RPMI7951 (cell line): ENCODE results near the gene NPC2. TPM values are rescaled to one million over a fixed set of nuclear protein-coding genes. Genes with fewer than 3 reads are reported as not detected.
"Not testable (repeated sequence)": the region's sequence is repeated elsewhere in the genome, so short reads cannot be mapped to it uniquely, and the experiment has no call there.

Experiments
- DNase-seq: peaks from one replicate; pipeline ENCODE4 v3.0.0-alpha.2; 2012; ENCODE audit warnings: low read depth
- total RNA-seq: library from RNA; depleted of rRNA; stranded (reverse); fragments of >200 nt; shearing (Covaris generic); gene quantifications from 2 replicates; pipeline ENCODE4 v1.2.3, GENCODE V29; 2014; rRNA removed

Gene NPC2
- 358 and 402 TPM in 2 replicates for total RNA-seq

DNA sequence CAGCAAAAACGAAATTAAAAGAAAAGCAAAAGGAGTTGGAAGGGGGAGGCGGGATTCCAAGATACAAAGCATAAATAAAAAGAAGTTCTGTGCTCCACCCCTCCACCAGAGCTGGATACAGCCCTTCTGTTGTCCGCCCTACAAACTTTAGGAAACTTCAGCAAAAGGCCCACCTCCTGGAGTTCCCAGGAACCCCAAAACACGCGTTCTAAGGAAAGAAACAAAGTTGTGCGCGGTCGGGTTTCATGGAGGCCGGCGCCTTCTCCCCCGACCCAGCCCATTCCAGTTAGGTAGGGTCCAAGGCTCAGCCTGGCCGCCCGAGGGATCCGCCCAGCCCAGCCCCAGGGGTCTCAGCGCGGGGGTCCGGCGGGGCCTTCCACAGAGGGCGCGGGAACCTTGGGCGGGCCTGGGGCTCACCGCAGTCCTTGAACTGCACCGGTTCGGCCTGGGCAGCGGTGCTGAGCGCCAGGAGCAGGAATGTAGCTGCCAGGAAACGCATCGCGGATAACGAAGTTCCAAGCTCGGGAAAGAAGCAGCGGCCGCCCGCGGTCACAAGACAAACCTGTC, at the start of gene NPC2:
Gene NPC2, minus strand, starts transcription at position 530 of the 567 bp plus-strand sequence. Its CDS starts 31 bp downstream, at position 499.
- DNase-seq: no peak

DNA sequence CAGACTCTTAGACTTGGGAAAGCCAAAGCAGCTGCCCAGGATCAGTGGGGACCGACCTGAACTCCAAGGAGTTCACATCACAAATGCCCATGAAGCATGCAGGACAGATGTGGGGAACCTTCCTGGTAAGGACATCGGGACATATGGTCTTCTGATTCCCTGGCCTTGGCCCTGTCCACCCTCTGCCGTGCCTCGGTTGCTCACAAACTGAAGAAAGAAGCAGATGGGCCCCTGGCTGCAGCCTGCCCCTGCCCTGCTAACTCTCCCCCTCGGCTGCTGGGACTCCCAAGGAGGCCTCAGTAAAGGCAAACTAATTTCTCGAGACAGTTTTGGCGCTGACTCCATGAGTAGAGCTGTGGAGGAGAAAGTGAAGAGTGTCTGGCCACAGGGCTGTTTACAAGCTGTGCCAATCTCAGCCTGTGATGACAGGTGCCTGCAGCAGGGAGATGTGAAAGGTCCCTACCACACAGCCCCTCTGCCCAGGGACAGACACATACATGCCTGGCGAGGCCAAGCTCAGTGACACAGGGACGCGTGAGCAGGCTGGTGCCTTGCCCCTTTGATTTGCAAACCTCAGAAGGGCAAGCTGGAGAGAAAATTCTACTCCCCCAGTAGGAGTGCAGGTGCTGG, 49.1 kb upstream of the NPC2 start:
- no peak for DNase-seq

GRCh38 chr14:74541225-74541624, 48.1 kb upstream of the NPC2 start:
- no peak for DNase-seq

DNA sequence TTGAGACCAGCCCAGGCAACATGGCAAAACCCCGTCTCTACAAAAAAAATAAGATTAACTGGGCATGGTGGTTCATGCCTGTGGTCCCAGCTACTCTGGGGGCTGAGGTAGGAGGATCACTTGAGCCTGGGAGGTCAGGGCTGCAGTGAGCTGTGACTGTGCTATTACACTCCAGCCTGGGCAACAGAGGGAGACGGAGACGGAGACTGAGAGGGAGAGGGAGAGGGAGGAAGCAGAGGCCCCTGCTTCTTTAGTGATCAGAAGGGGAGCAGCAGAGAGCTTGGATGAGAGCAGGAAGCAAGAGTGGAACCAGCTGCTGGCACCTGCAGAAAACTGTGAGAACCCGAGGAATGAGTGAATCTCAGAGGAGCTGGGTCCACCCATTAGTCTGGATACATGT, 46.4 kb upstream of the NPC2 start:
- DNase-seq: no peak

DNA sequence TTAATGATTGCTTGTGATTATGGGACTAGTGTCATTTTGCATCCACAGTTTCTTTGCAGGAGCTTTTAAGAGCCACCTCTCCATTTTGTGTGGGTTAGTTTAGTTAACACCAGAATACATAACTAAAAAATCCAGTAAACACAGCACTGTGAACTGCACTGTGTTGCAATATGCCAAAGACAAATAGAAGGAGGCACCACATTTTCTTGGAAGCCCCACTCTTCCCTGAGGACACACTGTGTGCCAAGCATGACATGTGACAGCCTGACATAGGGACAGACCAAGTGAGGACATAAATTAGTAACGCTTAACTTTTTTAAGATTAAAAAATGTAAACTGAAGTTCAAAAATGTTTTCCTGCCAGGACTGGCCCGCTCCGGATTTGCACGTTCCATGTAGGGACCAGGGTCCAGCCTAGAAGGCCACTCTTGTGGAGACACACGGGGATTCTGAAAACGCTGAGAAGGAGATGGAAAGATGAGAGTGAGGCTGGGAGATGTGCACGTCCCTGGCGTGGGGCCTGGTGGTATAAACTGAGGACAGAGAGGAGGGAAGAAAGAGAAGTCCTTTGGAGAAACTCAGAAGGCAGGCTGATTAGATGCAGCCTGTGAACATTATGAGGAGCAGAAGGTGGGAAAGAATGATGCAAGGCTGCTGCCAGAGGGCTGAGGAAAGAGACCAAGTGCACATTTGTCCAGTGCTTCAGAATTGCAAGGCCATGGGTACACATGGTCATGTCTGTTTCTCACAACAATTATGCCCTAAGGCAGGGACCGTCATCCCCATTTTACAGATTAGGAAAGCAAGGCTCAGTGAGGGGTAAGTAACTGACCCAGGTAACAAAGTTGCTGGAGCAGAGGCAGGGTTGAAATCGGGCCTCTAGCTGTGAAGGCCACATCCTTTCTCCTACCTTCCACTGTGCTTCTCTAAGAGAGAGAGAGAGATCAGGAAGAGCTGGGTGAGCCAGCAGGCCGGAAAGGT, 45.6 kb upstream of the NPC2 start:
- DNase-seq: no peak

GRCh38 chr14:74536336-74536735, 43.2 kb upstream of the NPC2 start:
- not testable (repeated sequence) for DNase-seq

DNA sequence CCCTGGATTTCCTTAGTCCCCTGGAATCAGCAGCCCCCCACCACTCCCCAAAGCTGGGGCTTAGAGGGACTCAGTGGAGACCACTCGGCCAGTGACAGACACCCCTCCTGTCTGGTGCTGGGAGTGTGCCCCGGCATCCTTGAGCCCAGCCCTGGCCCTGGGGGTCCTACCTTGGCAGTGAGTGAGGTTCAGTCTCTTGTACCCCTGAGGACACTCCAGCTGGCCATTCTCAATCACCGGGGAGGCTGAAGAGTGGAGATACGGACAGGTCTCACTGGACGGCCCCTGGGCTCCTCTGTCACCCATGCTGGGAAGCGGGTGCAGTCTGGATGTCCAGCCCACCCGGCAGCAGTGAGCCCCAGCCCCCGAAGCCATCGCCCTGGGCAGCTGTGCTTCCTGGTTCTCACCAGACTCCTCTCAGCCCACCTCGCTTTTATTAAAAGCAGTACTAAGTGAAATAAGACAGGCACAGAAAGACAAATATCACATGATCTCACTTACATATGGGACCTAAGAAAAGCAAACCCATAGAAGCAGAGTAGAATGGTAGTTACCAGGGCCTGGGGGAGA, 42.7 kb upstream of the NPC2 start:
- DNase-seq: no peak

- DNase-seq: no peak
Measured at GRCh38 chr14:74533576-74533975, 40.5 kb upstream of the NPC2 start.

DNA sequence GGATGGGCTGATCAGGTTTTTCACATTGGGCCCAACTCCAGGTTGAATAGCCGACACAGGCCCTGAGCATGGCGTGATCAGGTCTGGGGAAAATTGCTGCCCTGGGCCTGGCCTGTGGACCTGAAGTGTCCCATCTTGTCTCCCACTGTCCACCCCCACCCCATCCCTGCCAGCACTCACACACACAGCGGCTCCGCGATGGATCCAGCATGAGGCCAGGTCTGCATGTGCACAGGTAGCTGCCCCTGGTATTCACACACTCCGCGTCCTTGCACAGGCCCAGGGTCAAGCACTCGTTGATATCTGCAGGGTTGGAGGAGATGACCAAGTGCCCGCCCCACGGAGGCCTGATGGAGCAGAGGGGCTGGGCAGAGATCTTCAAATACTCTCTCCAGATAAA, 39.1 kb upstream of the NPC2 start:
- no peak for DNase-seq

DNA sequence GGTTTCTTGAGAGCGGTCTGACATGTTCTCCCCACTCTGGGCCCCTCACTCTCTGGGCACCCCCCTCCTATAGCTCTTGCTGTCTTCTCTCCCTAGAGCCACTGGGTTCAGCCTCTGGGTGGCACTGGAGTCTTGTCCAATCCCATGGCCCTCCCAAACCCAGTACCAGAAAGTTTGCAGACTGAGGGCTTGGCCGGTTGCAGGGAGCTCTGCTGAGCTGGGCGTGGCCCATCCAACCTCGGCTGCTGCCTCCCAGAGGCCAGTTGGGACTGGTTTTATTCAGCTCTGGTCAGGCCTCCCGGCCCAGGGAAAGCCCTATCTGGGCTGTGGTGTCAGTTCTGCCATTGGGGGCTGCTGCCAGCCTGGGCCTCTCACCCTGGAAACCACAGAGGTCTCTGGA, 38.4 kb upstream of the NPC2 start:
- peak; percentile 58 for DNase-seq

- no peak for DNase-seq
Measured at GRCh38 chr14:74531006-74531405, 37.9 kb upstream of the NPC2 start.

DNA sequence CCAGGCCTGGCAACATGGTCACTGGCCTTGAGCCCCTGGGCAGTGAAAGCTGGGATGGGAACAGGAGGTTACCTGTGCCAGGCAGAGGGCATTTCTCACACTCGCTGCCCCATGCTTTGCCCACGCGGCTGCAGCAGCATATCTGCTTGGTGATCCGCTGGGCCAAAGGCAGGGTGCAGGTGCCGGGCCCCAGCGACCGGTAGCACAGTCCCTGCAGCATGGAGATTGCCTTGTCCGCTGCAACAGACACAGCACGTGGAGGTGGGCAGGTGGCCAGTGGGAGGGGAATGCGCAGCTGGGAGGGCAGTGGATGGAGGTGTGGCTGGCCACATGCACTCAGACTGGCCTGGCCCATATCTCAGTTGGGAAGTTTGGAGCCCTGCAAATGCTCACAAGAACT, 35.8 kb upstream of the NPC2 start:
- no peak for DNase-seq

GRCh38 chr14:74528406-74528805, 35.3 kb upstream of the NPC2 start:
- no peak for DNase-seq

- DNase-seq: no peak
Measured at GRCh38 chr14:74527736-74528280, 34.7 kb upstream of the NPC2 start.

GRCh38 chr14:74526854-74527585, 33.9 kb upstream of the NPC2 start:
- DNase-seq: no peak

DNA sequence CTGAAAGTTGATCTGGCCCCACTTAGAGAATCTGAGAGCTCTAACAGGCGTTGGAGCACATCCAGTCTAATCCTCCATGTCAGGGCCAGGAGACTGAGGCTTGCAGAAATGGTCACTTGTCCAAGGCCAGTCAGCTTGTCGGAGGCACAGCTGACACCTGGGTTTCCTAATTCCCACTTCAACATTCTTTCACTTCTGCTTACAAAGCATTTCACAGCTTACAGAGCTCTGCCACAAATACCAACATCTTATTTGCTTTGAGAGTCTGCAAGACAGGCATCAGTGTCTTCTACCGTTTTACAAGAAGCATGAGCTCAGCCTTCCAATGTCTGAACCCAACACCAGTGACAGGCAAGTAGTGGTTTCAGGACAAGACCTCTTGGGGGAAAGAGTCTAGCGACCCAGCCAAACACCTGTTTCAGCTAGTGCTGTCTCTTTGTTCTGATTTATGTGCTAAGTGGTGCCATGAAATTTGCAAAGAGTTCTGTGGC, 32.3 kb upstream of the NPC2 start:
- DNase-seq: no peak

DNA sequence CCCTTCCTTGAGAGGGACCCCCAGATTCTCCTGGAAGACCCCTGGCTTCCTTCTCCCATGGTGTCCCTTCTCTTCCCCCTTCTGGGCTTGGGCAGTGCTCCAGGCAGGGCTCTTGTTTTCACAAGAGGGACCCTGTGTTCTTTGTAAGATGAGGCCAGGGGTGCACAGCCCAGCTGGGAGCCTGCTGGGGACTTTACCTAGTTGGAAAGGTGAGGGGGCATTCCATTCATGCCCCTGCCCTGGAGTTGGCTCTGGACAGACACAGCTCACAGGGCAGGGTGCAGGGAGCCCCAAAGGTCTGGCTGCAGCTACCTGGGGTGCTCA, 31.7 kb upstream of the NPC2 start:
- no peak for DNase-seq

DNA sequence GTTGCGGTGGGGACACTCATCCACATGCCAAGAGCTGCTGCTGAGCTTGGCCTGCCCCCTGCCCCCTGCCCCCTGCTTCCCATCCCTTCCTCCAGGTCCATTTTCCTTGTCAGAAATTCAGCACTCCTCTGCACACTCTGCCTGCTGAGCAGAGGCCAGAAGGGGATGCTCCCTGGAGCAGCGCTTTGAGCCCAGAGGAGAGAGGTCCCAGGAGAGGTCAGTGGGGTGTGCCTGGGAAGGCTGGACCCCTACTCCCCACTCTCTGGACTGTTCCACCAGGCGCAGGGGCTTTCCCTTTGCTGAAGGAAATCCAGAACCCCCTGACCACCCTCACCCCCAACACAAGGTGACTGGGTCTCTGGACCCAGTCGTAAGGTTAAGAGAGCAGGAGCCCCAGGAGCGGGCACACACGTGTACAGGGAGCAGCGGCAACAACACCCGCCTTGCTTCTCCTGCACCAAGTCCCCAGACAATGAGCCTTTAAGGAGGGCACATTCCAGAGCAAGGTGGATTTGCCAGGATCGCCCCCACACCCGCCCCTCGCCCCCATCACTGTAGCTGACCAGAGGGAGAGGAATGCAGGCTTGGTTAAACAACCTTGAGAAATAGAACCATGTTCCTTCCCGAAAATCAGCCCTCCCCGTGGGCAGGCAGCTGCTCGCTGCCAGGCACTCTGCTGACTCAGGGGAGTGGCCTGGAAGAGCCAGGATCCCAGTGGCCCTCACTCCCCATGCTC, 31.1 kb upstream of the NPC2 start:
- DNase-seq: no peak

DNA sequence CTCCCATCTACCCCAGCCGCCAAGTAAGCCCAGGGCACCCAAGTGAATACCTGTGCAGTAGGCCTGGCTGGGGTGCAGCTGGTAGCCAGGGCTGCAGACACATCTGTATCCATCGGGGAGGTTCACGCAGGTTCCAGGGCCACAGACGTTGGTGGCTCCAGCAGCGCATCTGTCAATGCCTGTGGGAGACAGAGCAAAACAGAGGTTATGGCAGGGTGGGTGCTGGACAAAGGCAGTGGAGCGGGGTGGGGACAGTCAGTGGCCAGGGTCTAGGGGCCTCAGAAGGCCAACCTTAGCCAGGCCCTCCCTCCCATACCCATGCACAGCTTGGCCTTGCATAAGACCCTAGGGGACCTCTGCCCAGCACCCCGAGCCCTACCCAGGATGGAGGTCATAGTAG, 29.6 kb upstream of the NPC2 start:
- DNase-seq: no peak

DNA sequence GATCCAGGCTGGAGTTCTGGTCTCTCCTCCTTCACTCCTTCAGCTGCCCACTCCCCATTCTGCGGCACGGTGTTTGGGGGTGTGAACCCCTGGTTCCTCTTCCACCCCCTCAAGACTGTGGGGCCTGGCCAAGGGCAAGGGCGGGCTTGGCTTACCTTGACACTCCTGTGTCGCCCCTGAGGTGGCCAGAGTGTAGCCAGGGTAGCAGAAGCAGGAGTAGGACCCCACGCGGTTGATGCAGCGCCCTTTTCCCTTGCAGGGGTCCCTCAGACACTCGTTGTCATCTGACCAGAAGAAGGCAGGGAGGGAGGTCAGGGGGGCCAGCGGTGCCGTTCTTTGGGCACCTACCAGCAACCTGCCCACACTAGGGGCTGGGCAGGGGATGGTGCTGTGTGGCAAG, 28.7 kb upstream of the NPC2 start:
- DNase-seq: no peak
